Astrocyte of the cerebellum (primary cell): ENCODE results near the gene RBM43.

Source experiments
- DNase-seq: peaks from one replicate; pipeline ENCODE4 v3.0.0-alpha.2; 2011; ENCODE audit warnings: low read depth
- H3K4me3 ChIP-seq: 2 replicates; pipeline ENCODE4 v1.5.1; 2011; ENCODE audit warnings: mild to moderate bottlenecking, low read depth, low read length, moderate library complexity
- CTCF ChIP-seq: IDR thresholded peaks from 2 replicates; pipeline ENCODE4 v1.5.1; 2012; ENCODE audit warnings: low read length, low read depth, moderate library complexity, mild to moderate bottlenecking; ENCODE audit errors: missing control alignments
- in situ Hi-C: cut with HindIII; loops from 2 replicates; pipeline ENCODE4 v1.10.0; 2017; ENCODE audit warnings: low sequenced_read_pairs

RBM43 gene

DNA sequence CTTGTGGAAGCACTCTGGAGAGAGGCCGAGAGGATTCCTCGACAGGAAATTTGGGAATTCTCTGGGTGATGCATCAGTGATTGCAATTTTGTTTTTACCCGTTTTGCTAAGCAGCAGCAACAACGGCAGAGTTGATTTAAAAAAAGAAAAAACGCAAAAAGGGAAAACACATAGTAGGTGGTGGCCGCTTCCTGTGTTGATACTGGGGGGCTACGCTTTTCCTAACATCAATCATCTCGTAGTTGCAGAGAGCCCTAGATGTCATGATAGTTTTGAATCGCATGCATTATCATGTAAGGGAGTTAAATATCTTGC is 271 bp upstream of the RBM43 start:
- in situ Hi-C loops, result no loop called here
- H3K4me3 ChIP-seq, result peak overlapping the region; percentile 63

DNA sequence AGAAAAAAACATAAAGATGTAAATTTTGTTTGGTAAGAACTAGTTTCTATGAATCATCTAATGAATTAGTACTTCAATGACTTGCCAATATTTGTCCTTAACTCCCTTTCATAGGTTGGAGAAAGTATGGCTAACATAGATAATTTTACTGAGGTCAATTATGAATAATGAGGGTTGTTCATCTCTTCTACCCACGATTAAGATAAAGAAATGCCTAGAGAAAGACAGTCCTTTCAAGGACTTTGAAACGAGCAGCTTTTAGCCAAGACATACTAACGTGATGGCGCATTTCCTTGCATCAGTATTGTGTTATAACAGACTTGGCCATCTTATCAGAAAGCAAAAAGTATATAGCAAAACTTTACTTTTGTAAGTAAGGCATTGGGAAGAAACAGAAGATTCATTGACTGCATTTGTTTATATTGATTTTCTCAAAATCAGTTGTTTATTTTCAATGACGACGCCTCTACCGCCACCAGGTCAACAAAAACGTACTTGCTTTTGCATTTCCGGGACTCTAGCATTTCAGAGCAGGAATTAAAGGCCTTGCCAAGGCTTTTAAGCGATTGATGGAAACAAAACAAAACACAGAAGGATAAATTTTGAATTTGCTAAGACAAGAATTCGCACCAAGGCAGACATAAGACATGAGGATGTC is 961 bp downstream of the RBM43 start:
- TF ChIP-seq CTCF, result no peak
- in situ Hi-C loops, result no loop called here
- peak overlapping the region; percentile 63 for H3K4me3 ChIP-seq
- no peak for DNase-seq

More for the DNA sequence above, 271 bp upstream of the RBM43 start:
- no peak for DNase-seq
- no peak for TF ChIP-seq CTCF

DNA sequence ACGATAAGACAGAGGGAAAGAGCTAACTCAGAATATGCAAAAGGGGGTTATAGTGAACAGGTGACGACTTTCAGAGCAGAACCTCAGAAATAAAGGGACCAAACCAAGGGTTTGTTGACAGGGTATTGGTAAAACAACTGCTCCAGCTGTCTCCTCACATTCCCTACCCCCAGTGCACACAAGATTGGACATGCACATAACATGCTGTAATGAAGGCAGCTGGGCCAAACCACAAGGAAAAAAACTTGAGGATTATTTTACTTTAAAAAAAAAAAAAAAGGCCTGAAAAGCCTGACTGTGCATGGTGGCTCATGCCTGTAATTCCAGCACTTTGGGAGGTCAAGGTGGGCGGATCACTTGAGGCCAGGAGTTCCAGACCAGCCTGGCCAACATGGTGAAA is 3.5 kb downstream of the RBM43 start:
- in situ Hi-C loops, result no loop called here
- peak; percentile 78 for DNase-seq
- no peak overlapping the region for H3K4me3 ChIP-seq
- no peak for TF ChIP-seq CTCF

GRCh38 chr2:151252646-151253045 is 9.0 kb downstream of the RBM43 start:
- TF ChIP-seq CTCF, result no peak
- no peak for DNase-seq
- in situ Hi-C loops, result no loop called here
- no peak overlapping the region for H3K4me3 ChIP-seq

GRCh38 chr2:151251012-151251411 is 10.7 kb downstream of the RBM43 start:
- H3K4me3 ChIP-seq, result no peak overlapping the region
- in situ Hi-C loops, result no loop called here
- peak; percentile 81 for DNase-seq
- no peak for TF ChIP-seq CTCF

GRCh38 chr2:151247432-151247831 is 14.2 kb downstream of the RBM43 start:
- no peak overlapping the region for H3K4me3 ChIP-seq
- in situ Hi-C loops, result no loop called here
- DNase-seq, result no peak
- TF ChIP-seq CTCF, result no peak
